ENCODE data around the gene SLC24A4. TPM values are rescaled to one million over a fixed set of nuclear protein-coding genes. Genes with fewer than 3 reads are reported as not detected.

Gene SLC24A4
- polyA plus RNA-seq, 1 donor from 2014 or later: 0.17 TPM

DNA sequence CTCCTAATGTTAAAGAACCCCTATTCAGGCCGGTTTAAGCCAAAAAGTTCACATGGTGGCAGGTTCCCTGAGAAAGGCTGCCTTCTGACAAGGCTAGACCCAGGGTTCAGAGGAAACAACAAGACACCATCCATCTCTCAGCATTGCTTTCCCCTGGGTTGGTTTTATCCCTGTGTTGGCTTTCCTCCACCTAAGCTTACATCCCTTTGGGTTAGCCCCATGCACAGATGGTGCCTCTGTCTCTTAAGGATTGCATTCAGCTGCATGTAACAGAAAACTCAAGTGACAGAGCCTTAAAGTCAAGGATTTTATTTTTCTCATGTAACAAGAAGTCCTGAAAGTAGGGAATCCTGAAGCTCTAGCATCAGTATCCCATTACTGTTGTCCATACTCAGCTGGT is 147.8 kb downstream of the SLC24A4 start:
- Histone ChIP-seq H2AFZ (ENCODE audit: low read depth, low read length) (no peak overlapping the region), H3K27ac (ENCODE audit: low read length) (no peak overlapping the region), H3K9me3 (ENCODE audit: low read length) (no peaks in the 10 kb centered on the region), H4K20me1 (ENCODE audit: insufficient read depth) (no peaks in the 10 kb centered on the region), H3K27me3 (ENCODE audit: insufficient read depth, low read depth, low read length) (no peaks in the 10 kb centered on the region), H3K79me2 (replicated peaks; ENCODE audit: insufficient read depth, low read length) (no peaks in the 10 kb centered on the region), H3K9ac (ENCODE audit: low read length) (no peak overlapping the region), H3K4me3 (ENCODE audit: low read length) (no peak overlapping the region), H3K36me3 (ENCODE audit: insufficient read depth, low read length) (no peaks in the 10 kb centered on the region), H3K9me2 (ENCODE audit: insufficient read depth, low read length) (no peaks in the 10 kb centered on the region), H3K4me2 (ENCODE audit: low read length) (no peak overlapping the region), H3F3A (ENCODE audit: insufficient read depth, low read length, poor library complexity, severe bottlenecking) (no peaks in the 10 kb centered on the region)
- TF ChIP-seq CTCF (IDR thresholded peaks at IDR 0.05; ENCODE audit: poor library complexity, severe bottlenecking): no peak
- no peak for TF ChIP-seq MXI1 (conservative IDR thresholded peaks at IDR 0.05; ENCODE audit: poor library complexity, severe bottlenecking)
- no peak for TF ChIP-seq EP300 (conservative IDR thresholded peaks at IDR 0.05; ENCODE audit: poor library complexity, severe bottlenecking)
- TF ChIP-seq TAF1 (IDR thresholded peaks at IDR 0.05; ENCODE audit: low read depth): no peak
- TF ChIP-seq EZH2 (IDR thresholded peaks at IDR 0.05; ENCODE audit: borderline replicate concordance, insufficient read depth, low read length, poor library complexity, severe bottlenecking): no peak
- TF ChIP-seq RAD21 (conservative IDR thresholded peaks at IDR 0.05): no peak
- no peak for TF ChIP-seq POLR2AphosphoS5 (IDR thresholded peaks at IDR 0.05)
- no peak for TF ChIP-seq REST (IDR thresholded peaks at IDR 0.05; ENCODE audit: borderline replicate concordance)
- no peak for TF ChIP-seq SMC3 (conservative IDR thresholded peaks at IDR 0.05; ENCODE audit: poor library complexity)

- Histone ChIP-seq H3K9me2 (ENCODE audit: insufficient read depth, low read length) (no peaks in the 10 kb centered on the region), H3K36me3 (ENCODE audit: insufficient read depth, low read length) (no peaks in the 10 kb centered on the region), H4K20me1 (ENCODE audit: insufficient read depth) (no peaks in the 10 kb centered on the region), H3K9me3 (ENCODE audit: low read length) (no peaks in the 10 kb centered on the region), H3K27ac (ENCODE audit: low read length) (no peak overlapping the region), H3F3A (ENCODE audit: insufficient read depth, low read length, poor library complexity, severe bottlenecking) (no peaks in the 10 kb centered on the region), H3K4me3 (ENCODE audit: low read length) (no peak overlapping the region), H2AFZ (ENCODE audit: low read depth, low read length) (no peak overlapping the region), H3K27me3 (ENCODE audit: insufficient read depth, low read depth, low read length) (no peaks in the 10 kb centered on the region), H3K9ac (ENCODE audit: low read length) (no peak overlapping the region), H3K4me2 (ENCODE audit: low read length) (no peak overlapping the region), H3K79me2 (replicated peaks; ENCODE audit: insufficient read depth, low read length) (no peaks in the 10 kb centered on the region)
- no peak for TF ChIP-seq SMC3 (conservative IDR thresholded peaks at IDR 0.05; ENCODE audit: poor library complexity)
- TF ChIP-seq EZH2 (IDR thresholded peaks at IDR 0.05; ENCODE audit: borderline replicate concordance, insufficient read depth, low read length, poor library complexity, severe bottlenecking): no peak
- no peak for TF ChIP-seq MXI1 (conservative IDR thresholded peaks at IDR 0.05; ENCODE audit: poor library complexity, severe bottlenecking)
- TF ChIP-seq TAF1 (IDR thresholded peaks at IDR 0.05; ENCODE audit: low read depth): no peak
- TF ChIP-seq EP300 (conservative IDR thresholded peaks at IDR 0.05; ENCODE audit: poor library complexity, severe bottlenecking): no peak
- no peak for TF ChIP-seq REST (IDR thresholded peaks at IDR 0.05; ENCODE audit: borderline replicate concordance)
- no peak for TF ChIP-seq CTCF (IDR thresholded peaks at IDR 0.05; ENCODE audit: poor library complexity, severe bottlenecking)
- no peak for TF ChIP-seq POLR2AphosphoS5 (IDR thresholded peaks at IDR 0.05)
- TF ChIP-seq RAD21 (conservative IDR thresholded peaks at IDR 0.05): no peak
Observed at GRCh38 chr14:92471919-92472318, 149.0 kb downstream of the SLC24A4 start.

Data from neural cell (in vitro differentiated cells).